ENCODE results near the gene IFT20.

Gene IFT20, protein sequence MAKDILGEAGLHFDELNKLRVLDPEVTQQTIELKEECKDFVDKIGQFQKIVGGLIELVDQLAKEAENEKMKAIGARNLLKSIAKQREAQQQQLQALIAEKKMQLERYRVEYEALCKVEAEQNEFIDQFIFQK

DNA sequence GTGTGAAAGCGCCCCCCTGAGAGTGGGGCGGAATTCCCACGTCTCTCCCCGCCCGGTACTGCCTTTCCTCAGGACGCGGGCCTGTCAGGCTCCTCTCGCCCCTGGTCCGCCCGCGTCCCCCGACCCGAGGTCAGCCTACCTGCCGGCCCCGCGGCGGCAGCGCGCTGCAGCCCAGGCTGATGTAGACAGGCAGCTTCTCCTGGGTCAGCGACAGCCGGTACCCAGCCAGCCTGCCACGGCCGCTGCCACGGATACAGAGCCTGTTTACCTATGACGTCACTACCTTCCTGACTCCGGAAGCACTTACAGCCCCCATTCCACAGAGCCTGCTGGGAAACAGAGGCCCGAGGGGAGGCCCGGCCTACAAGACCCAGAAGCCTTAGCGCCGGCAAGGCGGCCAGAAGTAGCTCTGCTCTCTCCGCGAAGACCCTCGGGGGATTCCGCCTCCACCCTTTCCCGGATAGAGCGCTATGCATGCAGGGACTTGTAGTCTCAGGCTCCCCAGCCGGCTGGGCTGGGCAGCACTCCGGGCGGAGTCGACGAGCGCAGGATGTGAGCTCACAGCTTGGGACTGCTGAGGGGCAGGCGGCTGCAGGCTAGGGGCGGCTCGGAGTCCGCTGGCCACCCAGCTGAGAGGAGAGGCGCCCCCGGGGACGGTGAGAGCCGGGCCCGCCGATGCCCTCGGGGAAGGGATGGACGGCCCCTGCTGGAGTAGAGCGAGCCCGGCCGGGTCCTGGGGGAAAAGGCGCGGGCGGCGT, at the start of gene IFT20, which contains the start of gene TNFAIP1:
Gene IFT20 (minus strand): TSS at position 272 of the 758 bp plus-strand sequence. CDS start 3,487 bp downstream, outside the sequence.
Gene TNFAIP1 (plus strand): TSS at position 561 of the 758 bp plus-strand sequence. CDS start 3,761 bp downstream, outside the sequence.
- DNase-seq, result peak; percentile 96

DNA sequence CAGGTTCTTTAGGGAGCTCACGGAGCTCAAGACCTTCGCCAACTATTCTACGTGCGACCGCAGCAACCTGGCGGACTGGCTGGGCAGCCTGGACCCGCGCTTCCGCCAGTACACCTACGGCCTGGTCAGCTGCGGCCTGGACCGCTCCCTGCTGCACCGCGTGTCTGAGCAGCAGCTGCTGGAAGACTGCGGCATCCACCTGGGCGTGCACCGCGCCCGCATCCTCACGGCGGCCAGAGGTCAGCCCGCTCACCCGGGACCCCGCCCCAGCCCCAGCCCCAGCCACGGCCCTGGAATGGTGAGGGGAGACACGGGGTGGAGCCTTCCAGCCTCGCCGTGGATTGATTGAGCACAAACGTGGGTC, 49.7 kb upstream of the IFT20 start:
- peak; percentile 23 for DNase-seq

DNA sequence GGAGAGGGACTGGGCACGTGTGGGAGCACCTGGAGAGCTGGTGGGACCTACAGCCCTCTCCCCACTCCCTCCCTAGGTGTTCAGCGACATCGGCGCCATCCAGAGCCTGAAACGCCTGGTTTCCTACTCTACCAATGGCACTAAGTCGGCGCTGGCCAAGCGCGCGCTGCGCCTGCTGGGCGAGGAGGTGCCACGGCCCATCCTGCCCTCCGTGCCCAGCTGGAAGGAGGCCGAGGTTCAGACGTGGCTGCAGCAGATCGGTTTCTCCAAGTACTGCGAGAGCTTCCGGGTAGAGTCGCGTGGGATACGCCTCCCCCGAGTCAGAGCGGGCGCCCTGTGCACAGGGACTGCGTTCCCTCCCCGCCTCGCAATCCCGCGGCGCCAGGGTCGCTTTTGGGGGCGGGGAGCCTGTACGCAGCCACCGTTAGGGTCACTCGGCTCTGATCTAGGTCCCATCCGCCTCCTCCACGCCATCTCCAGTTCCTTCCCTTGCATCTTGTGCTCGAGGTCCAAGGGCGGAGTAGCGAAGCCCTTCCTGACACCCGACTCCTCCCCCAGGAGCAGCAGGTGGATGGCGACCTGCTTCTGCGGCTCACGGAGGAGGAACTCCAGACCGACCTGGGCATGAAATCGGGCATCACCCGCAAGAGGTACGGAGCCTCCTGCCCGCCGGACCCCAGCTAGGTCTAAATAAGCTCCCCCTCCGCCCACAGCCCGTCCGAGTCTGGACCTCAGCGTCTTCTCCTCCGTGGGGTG, 49.2 kb upstream of the IFT20 start:
- peak; percentile 73 for DNase-seq

DNA sequence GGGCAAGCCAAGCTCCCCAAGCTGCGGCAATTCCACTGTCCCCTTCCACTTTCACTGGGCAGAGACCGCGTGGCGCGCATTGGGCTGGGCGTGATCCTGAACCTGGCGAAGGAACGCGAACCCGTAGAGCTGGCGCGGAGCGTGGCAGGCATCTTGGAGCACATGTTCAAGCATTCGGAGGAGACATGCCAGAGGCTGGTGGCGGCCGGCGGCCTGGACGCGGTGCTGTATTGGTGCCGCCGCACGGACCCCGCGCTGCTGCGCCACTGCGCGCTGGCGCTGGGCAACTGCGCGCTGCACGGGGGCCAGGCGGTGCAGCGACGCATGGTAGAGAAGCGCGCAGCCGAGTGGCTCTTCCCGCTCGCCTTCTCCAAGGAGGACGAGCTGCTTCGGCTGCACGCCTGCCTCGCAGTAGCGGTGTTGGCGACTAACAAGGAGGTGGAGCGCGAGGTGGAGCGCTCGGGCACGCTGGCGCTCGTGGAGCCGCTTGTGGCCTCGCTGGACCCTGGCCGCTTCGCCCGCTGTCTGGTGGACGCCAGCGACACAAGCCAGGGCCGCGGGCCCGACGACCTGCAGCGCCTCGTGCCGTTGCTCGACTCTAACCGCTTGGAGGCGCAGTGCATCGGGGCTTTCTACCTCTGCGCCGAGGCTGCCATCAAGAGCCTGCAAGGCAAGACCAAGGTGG, 46.0 kb upstream of the IFT20 start:
- DNase-seq, result peak; percentile 28

DNA sequence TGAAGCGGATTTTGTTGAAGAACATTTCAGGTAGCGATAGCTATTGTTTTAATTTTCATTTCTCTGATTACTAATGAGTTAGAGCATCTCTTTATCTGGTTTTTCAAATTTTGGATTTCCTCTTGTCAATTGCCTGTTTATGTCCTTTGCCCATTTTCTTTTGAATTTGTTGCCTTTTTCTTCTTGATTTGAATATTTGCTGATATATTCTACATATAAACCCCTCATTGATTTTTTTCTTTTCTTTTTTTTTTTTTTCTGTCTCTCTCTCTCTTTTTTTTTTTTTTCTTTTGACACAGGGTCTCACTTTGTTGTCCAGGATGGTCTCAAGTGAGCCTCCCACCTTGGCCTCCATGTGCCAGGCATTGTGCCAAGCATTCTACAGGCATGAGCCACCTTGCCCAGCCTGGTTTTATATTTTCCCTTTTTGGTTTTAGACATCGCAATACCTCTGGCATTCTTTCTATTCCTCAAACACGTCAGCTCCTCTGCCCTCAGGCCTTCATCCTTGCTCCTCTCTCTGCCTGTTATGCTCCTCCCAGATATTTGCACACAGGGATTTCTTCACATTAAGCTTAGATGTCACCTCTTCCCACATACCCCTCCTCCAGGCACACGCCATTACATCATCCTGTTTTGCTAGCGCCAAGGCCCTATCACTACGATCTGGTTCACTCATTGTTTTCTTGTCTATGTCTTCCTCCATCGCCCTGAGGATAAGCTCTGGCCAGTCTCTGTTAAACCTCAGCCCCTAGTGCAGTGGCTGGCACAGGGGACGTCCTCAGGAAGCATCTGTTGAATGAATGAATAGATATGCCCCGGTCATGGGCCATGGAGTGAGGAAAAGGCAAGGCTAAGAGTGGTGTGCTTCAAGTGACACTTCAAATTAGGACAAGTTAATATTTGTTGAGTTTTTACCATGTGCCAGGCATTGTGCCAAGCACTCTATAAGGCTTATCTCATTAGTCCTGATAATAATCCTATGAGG, 44.8 kb upstream of the IFT20 start:
- DNase-seq, result no peak

DNA sequence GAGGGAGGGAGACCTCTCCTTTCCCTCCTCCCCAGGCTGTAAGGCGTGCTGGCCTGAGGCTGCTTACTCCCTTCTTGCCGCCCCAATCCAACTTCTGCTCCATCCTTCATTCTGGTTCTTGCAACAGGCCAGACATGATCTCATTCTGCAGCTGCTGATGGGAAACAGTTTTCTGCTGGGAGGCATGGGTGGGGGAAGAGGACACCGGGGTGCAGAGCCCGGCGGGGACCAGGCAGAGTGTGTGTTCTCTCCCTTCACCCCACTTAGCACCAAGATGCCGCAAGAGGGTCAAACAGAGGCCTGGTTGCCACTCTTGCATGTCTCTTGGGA, 37.6 kb upstream of the IFT20 start:
- no peak for DNase-seq

DNA sequence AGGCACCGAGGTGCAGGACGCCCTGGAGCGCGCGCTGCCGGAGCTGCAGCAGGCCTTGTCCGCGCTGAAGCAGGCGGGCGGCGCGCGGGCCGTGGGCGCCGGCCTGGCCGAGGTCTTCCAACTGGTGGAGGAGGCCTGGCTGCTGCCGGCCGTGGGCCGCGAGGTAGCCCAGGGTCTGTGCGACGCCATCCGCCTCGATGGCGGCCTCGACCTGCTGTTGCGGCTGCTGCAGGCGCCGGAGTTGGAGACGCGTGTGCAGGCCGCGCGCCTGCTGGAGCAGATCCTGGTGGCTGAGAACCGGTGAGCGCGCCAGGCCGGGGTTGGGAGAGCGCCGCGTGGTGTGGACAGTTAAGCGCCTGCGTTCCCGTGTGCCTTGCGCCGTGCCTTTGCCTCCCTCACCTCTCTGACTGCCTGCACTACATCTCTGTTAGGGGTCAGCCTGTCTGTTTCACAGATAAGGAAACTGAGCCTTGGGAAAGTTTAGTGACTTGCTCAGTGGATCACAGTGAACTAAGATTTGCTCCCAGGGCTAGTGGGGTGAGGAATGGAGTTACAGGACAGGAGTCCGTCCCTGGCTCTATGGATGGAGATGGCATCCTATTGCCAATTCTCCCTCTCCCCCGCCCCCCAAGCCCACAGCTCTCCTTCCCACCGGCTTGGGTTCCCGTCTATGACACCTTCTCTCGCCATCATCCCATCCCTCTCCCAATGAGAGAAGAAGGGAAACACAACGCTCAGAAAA, 37.1 kb upstream of the IFT20 start:
- peak; percentile 37 for DNase-seq

DNA sequence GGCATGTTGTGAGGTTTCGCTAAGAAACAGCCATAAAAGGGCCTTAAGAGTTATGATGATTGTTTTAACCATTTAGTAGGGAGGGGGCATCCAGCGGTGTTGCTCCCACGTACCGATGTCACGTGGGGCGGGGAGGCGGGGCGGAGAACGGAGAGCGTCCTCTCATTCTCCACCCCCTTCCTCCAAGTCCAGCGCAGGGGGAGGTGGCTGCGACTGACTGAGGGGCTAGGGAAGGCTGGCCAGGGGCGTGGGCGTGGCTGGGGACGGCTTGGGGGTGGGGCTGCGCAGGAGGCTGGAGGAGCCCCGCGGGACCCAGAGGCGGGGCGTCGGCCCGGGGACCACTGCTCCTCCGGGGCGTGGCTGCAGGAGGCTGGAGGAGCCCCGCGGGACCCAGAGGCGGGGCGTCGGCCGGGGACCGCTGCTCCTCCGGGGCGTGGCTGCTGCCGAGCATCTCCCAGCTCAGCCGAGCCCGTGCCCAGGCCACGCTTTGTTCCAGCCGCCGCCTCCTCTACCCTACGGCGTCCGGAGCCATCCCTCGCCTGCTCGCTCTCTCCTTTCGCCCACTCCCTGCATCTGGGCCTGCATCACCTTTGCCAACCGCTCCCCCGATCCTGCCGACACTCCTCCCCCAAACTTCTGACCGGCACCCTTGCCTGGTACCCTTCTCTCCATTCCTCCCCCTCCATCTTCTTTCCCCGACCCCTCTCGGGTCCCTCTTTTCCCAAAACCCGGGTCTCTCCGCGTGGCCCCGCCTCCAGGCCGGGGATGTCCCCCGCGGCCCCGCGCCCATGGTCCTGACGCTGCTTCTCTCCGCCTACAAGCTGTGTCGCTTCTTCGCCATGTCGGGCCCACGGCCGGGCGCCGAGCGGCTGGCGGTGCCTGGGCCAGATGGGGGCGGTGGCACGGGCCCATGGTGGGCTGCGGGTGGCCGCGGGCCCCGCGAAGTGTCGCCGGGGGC, 36.3 kb upstream of the IFT20 start, which contains the start of gene SARM1:
Gene SARM1 (plus strand): TSS at position 450 of the 958 bp plus-strand sequence. CDS start 339 bp downstream, at position 789.
- DNase-seq, result peak; percentile 91

DNA sequence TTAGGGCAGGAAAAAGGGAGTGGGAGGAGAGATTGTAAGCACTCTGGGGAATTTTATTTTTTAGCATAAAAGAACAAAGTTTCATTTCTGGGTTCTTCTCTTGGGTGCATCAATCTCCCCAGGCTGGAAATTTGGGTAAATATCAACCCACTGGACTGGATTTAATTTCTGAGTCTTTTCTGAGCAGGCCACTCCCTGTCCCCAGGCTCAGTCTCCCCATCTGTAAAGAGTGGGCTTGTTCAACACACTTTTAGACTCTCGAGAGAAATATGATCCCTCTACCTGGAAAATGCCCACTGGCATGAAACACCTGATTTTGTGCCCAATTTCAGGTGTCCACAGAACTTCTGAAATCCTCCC, 35.5 kb upstream of the IFT20 start:
- no peak for DNase-seq

DNA sequence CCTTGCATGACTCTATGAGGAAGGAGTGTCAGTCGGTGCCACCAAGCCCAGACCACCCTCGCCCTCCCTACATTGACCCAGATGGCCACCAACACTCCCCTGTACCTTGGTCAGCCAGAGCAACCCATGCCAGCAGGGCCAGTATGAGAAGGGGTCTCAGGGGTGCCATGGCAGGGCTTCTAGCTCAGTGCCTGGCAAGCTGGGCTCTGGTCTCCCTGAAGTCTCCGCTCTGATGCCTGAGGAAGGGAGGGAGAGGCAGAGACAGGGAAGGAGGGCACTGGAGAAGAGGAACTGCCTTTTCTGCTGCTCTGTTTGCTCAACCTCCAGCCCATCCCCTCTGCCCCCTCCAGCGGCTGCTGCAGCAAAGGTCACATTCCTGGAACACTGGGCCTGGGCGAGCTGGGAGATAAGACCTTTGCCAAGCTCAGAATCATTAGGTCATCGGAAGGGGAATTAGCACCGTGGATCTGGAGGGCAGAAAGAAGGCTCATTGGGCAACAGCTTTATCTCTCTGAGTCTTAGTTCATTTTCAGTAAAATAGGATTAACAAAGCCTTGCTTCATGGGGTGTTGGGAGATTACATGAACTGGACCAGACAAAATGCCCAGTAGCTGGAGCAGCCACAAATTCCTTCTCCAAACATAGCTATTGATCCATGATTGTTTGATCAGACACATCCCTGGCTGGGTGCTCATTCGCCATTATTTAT, 34.9 kb upstream of the IFT20 start, which contains the start of gene VTN:
Gene VTN (minus strand): TSS at position 273 of the 709 bp plus-strand sequence. CDS start 104 bp downstream, at position 169.
- no peak for DNase-seq

DNA sequence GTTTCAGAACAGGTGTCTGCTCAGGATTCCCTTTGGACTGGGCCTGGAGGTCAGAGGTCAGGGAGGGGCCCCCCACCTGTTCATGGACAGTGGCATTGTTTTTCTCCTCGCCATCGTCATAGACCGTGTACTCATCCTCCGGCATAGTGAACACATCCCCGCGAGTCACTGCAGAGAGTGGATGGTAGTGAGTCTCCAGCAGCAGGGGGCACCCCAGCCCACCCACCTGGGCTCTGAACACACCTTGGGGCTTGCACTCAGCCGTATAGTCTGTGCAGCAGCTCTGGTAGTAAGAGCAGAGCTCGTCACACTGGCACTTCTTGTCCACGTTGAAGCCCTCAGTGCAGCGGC, 34.4 kb upstream of the IFT20 start:
- peak; percentile 26 for DNase-seq

DNA sequence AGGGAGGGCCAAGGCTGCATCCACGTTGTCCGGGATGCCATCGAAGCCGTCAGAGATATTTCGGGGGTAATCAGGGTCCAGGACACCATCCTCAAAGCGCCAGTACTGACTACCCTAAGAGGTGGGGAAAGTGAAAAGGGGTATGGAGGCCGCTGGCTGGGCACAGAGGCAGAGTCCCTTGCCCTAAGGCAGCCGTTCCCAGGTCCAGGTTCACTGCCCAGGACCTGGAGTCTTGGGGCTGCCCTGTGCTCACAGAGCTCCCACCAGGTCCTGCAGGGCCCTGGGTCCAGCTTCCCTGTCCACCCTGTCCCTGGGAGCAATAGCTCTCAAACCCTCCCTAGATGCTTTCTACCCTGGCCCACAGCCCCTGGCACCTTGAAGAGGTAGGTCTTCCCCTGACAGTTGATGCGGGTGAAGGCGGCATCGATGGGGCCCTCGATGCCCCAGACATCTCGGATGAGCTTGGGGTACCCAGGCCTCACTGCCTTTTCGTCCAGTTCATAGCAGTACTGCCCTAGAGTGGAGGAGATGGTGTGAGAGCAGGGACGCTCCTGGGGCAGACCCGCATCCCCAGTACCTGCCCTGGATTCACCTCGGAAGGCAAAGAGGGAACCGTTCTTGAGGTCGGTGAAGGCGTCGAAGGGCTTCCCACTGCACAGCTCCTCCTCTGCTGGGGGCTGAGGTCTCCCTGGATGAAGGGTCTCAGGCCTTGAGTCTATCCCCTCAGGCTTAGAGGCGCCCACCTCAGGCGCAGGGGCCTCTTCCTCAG, 33.8 kb upstream of the IFT20 start:
- no peak for DNase-seq

DNA sequence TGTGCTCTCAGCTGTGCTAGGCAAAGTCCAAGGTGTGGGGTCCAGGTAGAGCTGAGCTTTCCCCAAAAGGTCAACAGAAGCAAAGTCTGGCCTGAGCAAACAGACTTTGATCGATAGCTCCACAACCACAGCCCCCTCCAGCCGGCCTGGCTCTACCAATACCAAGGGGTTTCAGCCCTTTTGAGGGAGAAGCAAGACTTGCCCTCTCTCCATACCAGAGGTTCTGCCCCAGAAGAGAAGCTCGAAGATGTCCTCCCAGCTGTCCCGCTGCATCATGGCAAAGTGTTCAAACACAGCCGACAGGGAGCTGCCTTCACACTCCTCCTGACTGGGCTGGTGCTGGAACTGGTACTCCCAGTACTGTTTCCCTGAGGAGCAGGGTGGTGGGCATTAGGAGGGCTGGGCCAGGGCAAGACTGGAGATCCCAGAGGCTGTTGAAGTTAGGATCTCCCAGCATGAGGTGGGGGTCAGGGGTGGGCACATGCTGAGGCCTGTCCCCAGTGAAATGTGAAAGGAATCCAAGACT, 33.1 kb upstream of the IFT20 start:
- no peak for DNase-seq

DNA sequence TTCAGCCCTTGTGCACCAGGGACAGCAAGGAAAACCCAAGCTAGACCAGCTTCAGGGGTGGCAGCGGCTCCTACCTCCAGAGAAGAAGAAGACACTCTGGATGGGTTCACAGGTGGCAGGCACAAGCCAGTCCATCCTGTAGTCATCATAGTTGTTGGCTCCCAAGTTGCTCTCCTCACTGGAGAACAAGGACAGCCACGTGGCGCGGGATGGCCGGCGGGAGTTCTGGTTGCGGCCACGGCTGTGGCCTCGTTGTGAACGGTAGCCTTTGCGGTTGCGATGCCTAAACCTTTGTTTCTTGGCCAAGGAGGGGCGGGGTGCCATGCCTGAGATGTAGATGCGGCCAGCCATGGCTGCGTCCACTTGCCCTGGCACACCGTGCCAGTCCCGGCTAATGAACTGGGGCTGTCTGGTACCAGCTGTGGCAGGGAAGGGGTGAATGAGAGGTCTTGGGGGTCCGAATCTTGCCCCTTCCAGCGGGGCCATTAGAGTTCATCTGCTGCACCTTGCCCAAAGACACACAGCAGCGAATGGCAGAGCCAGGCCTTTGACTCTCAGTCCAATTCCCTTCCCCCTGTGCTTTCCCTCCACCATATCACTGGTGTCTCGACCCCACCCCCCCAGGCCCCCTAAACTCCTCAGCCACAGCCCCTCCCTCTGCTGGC, 32.5 kb upstream of the IFT20 start:
- no peak for DNase-seq

DNA sequence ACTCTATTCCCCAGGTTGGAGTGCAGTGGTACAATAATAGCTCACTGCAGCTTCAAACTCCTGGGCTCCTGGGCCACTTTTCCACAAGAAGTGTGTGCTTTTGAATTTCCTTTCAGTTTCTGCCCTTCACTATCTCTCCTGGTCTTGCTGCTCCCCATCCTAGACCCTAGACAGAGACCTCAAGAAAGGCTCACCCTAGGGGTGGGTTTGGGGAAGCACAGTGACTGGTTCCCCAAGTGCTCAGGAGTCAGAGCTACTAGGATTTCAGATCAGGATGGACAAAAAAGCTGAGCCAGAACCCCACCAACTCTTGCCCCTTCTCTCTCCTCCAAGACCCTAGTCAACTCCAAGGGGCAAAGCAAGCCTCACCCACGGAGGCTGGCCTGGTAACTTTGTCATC, 31.3 kb upstream of the IFT20 start:
- DNase-seq, result no peak

DNA sequence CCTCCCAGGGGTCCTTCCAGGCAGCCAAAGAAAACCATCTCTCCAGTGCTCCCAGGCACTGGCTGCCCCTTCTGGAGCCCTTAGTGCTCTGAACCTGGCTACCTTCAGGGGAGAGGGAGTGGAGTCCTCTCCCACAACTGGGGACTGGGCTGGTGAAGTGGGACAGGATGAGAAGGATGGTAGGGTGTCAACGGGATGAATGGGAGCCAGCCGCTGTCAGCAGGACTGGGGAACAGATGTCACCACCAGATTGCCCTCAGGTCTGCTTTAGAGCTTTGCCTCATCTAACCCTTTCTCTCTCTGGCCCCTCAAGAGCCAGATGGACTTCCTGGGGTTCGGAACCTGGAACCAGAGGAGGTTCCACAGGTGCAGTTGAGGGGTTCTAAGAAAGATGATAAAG, 30.2 kb upstream of the IFT20 start:
- no peak for DNase-seq

DNA sequence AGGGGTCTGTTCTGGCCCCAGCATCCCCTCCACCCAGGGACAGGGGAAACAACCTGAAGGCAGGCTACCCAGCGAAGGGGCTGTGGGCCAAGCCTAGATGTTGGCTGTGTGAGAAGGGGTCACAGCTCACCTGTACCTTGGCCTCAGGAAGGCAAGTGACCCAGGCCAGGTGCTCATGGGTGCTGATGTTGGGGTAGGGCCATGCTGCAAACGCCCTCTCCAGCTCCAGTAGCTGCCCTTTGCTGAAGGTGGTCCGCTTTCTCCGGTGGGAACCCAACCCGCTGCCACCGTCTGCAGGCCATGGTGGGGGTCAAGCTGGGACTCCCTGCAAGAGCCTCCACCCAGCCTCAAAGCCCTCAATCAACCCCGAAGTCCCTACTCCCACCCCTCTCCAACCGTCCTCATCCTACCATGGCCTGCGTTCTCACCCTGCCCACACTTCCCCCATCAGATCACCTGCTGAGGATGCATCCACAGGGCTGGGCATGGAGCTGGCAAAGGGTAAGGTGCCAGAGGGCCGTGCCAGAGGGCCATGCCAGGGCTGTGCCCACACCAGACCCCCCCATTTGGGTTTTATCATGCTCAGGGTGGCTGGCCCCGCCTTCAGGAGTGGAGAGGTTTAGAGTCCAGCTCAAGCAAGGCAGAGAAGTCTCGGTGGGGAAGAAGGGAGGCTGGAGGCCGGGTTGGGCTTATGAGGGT, 29.5 kb upstream of the IFT20 start, which contains the start of gene SEBOX:
Gene SEBOX (minus strand): TSS at position 535 of the 699 bp plus-strand sequence. CDS start 48 bp downstream, at position 487.
- DNase-seq, result no peak
